IPS-11a (cell line): ENCODE results near the gene OR6C68.
"Not testable (repeated sequence)": the region's sequence is repeated elsewhere in the genome, so short reads cannot be mapped to it uniquely, and the experiment has no call there.

Experiments used
- H3K4me3 ChIP-seq: one replicate; pipeline ENCODE4 v1.5.1; 2013; ENCODE audit warnings: low read depth, low read length, control low read depth

OR6C68 gene

DNA sequence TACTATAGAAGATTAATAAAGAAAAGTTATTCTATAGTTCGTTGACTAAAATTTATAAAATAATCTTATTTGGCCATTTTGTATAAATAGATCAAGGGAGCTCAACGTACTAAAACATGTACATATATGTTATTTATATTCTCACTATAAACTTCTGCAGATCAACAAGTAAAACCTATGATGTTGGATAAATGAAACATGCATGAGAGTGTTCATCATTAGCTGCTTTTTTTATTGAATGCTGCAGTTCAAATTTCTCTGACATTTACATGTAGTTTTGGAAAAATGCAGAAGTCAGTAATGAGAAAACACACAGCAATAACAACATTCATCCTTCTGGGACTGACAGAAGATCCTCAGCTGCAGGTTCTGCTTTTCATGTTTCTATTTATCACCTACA lies at the start of gene OR6C68:
TSS of gene OR6C68 (plus strand) at position 301 of the 400 bp plus-strand sequence. CDS start at position 301, 0 bp downstream.
- H3K4me3 ChIP-seq: no peak within 1 kb of the TSS

DNA sequence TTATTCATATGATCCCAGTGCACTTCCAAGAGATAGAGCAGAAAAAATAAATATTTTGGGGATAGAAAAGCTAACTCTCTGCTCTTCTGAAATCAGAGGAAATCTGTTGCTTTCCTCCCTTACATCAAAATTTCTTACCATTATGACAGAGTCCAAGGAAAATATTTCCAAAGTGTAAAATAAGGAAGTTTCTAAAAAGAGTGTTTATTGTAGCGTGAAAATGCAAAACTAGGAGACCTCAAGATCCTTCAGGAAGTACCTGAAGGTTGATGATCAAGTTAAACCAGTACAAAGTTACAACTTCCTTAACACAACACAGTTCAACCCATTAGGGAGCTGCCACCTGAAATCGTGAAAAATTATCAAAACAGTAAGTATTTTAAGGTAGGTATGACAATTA lies 48.4 kb upstream of the OR6C68 start, which contains the start of gene OR6C2:
TSS of gene OR6C2 (plus strand) at position 301 of the 400 bp plus-strand sequence. CDS start 8,138 bp downstream, outside the sequence.
- H3K4me3 ChIP-seq: no peak within 1 kb of the TSS

DNA sequence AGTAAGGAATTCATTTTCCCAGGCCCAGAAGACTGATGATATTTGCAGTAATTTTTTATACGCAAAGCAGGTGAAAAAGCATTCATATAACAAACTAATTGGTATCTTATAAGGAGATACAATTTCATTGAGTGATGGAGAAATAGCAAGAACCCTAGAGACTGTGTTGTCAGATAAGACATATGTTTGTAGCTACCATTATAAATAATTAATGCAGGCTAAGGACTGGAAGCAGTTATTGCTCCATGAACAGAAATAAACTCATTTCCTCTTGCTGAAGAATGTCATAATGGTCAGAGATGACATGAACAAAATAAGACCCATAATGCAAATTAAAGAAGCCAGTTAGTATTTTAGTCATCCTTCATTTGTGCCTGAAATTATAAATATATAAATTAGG lies 46.8 kb upstream of the OR6C68 start:
- no peak overlapping the region for H3K4me3 ChIP-seq

DNA sequence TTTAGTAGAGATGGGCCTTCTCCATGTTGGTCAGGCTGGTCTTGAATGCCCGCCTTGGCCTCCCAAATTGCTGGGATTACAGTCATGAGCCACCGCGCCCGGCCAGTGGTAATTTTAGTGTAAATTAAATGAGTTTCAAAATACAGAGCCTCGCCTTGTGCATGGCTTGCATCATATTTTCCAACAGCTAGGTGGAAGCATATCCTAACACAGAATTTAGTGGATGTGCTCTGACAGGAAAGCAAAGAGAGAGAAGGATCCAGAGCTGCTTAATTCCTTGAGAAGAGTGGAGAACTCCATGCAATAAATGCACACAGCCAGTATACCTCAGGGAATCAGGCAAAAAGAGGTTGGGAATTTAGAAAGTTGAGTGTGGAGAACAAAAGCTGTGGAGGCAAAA lies 45.9 kb upstream of the OR6C68 start:
- H3K4me3 ChIP-seq: no peak overlapping the region

DNA sequence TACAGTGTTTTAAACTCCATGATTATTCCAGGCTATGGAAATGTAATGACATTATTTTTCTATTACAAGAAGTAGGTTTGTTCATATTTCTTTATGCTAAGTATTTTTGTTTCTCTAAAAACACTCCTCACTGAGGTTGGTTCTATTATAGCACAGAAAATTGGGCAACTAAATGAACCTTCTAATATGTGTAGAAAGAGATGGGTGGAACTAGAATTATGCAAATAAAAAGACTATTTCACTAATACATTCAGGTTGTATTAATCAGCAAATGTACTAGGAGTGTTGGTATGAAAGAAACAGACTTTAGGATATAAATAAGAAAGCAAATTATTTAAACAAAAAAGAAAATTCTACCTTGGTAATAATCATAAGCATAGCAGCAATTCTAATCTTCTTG lies 43.4 kb upstream of the OR6C68 start:
- H3K4me3 ChIP-seq: no peak overlapping the region

DNA sequence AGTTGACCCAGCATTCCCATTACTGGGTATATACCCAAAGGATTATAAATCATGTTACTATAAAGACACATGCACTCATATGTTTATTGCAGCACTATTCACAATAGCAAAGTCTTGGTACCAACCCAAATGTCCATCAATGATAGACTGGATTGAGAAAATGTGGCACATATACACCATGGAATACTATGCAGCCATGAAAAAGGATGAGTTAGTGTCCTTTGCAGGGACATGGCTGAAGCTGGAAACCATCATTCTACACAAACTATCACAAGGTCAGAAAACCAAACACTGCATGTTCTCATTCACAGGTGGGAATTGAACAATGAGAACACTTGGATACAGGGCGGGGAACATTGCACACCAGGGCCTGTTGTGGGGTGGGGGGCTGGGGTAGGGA lies 27.3 kb upstream of the OR6C68 start:
- H3K4me3 ChIP-seq: not testable (repeated sequence)

DNA sequence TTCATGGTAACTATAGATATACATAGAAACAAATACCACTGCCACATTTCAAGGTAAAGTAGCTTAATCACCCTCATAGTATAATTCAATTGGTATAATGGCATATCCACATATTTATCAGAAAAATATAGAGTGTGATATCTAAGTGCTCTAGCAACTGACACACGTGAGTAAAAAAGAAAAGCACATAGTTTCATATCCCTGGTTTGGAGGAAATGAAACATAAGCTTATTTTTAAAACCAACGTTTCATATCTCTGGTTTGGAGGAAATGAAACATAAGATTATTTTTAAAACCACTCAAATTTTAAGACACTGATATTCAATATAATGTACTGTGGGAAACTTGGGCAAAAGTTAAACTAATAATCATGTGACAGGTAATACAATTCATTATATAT lies 24.3 kb upstream of the OR6C68 start:
- no peak overlapping the region for H3K4me3 ChIP-seq

DNA sequence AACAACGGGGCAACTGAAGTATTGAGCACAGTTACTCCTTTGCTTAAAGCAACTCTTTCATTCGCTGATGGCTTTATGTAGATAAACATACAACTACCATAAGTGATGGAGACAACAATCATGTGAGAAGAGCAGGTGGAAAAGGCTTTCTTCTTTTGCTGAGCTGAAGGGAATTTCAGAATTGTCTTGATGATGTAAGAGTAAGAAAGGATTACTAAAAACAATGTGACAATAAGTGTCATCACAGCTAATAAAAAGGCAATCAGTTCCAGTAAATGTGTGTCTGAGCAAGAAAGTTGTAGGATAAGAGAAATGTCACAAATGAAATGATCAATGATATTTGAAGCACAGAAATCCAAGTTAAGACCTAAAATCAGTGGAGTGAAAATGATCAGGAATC lies 22.9 kb upstream of the OR6C68 start:
- no peak overlapping the region for H3K4me3 ChIP-seq

DNA sequence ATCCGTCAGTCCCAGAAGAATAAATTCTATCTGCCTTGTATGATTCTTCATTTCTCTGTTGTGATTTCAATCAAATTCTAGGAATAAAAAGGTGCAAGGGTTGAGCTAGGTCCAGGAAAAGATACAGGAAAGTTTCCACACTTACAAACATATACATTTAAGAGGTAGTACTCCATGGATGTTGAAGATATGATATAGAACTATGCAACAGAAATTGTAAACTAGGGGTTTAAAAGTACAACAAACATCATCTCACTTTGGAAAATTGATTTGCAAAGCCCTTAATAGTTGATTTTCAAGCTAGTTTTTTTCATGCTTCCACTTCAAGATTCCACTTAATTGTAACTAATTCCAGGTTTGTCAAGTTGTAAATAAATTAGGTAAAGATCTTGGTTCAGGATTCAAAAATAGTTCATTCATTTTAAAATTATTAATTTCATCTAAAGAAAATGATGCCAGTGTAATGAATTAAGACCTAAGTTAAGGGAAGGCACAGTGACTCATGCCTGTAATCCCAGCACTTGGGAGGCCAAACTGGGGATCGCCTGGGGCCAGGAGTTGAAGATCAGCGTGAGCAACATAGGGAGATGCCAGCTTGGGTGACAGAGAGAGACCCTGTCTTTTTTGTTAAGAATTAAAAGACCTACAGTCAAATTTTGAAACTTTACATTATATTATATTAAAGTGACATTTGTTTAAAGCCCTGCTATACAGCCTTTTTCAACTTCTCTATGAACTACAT lies 21.9 kb upstream of the OR6C68 start, which contains the start of gene OR6C70:
TSS of gene OR6C70 (minus strand) at position 51 of the 742 bp plus-strand sequence. CDS start at position 51, 0 bp downstream.
- no peak within 1 kb of the TSS for H3K4me3 ChIP-seq

DNA sequence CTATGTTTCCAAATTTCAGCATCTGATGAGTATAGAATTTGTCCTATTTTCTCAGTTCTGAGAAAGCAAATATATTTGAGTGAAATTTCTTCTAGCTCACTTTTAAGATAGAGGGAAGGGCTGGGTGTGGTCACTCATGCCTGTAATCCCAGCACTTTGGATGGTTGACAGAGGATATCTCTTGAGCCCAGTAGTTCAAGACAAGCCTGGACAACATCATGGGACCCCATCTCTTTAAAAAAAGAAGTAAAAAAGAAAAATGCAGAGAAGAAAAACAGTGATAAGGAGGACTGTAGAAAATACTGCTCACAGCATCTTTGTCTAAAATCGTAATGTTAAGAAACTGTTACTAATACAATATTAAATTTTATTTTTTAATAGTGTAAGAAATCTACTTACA lies 19.9 kb upstream of the OR6C68 start:
- no peak overlapping the region for H3K4me3 ChIP-seq

DNA sequence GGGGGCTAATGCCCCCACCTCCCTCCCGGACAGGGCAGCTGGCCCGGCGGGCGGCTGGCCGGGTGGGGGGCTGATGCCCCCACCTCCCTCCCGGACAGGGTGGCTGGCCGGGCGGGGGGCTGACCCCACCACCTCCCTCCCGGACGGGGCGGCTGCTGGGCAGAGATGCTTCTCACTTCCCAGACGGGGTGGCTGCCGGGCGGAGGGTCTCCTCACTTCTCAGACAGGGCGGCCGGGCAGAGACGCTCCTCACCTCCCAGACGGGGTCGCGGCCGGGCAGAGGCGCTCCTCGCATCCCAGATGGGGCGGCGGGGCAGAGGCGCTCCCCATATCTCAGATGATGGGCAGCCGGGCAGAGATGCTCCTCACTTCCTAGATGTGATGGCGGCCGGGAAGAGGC lies 13.0 kb upstream of the OR6C68 start:
- not testable (repeated sequence) for H3K4me3 ChIP-seq

DNA sequence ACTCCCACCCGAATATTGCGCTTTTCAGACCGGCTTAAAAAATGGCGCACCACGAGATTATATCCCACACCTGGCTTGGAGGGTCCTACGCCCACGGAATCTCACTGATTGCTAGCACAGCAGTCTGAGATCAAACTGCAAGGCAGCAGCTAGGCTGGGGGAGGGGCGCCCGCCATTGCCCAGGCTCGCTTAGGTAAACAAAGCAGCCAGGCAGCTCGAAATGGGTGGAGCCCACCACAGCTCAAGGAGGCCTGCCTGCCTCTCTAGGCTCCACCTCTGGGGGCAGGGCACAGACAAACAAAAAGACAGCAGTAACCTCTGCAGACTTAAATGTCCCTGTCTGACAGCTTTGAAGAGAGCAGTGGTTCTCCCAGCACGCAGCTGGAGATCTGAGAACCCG lies 7.9 kb upstream of the OR6C68 start:
- not testable (repeated sequence) for H3K4me3 ChIP-seq

DNA sequence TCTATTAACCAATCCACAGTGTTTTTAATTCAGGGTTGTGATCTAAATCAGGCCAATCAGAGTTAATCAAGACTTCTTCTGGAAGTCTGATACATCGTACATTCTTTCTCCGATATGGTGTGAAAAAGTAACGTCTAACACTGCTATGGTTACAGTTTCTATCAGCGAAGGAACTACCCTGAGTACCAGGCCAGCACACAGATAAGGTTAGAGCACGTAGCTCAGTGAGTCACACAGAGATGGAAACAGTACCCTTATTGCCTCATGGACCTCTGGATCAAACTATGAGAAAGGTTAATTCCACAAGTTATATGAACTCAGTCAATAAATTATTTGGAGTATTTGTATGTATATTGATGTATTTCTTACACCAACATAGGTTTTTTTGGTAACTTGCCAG lies 3.3 kb downstream of the OR6C68 start:
- no peak overlapping the region for H3K4me3 ChIP-seq

DNA sequence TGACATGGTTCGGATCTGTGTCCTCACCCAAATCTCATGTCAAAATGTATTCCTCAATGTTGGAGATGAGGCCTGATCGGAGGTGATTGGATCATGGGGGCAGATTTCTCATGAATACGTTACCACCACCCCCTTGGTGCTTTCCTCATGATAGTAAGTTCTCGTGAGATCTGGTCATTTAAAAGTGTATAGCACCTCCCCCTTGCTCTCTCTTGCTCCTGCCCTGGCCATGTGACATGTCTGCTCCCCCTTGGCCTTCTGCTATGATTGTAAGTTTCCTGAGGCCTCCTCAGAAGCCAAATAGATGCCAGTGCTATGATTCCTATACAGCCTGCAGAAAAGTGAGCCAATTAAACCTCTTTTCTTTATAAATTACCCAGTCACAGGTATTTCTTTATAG lies 7.1 kb downstream of the OR6C68 start:
- no peak overlapping the region for H3K4me3 ChIP-seq

DNA sequence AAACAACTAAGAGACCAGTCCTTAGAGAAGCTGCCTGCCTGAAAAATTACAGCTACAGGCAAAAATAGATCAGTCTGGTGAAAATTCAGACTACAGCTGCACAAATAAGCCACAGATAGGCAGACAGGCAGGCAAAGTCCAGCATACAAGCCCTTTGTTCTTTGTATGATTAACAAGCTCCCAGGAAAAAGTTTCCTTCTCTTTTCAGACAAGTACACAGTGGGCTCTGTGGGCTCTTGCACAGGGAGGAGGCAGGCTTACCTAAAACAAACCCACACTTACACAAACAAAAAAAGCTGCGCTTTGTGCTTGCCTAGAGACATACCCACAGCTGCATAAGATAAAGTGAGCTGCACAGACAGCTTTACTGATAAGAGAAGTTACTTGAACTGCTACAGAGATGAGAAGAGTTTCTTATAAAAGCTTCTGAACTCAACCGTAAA lies 7.7 kb downstream of the OR6C68 start:
- H3K4me3 ChIP-seq: no peak overlapping the region

DNA sequence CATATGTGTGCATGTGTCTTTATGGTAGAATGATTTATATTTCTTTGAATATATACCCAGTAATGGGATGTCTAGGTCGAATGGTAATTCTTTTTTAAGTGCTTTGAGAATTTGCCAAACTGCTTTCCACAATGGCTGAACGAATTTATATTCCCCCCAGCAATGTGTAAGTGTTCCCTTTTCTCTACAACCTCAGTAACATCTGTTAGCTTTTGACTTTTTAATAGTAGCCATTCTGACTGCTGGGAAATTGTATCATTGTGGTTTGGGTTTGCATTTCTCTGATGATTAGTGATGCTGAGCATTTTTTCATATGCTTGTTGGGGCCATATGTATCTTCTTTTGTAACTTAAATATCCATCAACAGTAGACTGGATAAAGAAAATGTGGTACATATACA lies 9.4 kb downstream of the OR6C68 start:
- H3K4me3 ChIP-seq: no peak overlapping the region

DNA sequence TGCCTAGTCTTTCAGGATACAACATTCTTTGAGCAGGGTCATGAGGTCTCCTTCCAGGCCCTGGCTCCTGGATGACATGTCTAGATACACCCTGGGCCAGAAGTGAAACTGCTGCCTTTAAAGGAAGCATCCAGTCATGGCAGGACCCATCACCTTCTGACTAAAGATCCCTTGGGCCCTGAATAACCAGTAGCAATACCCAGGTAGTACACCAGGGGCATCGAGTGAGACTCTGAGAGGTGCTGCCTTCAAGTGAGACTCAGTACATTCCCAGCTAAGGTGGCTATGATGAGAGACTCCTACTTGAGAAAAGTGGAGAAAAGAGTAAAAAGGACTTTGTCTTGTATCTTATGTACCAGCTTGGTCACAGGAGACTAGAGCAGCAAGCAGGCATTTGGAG lies 23.5 kb downstream of the OR6C68 start:
- no peak overlapping the region for H3K4me3 ChIP-seq

DNA sequence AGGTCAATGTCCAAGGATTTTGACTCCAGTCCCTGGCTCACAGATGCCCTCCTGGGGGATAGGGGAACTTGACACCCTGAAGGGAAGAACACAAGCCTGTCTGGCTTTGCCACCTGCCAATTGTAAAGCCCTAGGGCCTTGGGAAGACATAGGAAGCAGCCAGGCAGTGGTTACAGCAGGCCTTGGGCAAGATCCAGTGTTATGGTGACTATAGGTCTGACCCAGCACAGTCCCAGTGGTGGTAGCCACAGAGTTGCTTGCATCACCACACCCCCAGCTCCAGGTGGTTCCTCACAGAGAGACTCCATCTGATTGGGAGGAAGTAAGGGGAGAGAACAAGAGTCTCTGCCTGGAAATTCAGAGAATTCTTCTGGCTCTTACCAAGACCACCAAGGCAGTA lies 24.2 kb downstream of the OR6C68 start:
- no peak overlapping the region for H3K4me3 ChIP-seq
